NCI-H345 (cell line): ENCODE results near the gene ZNF865.

ENCODE experiments used
- DNase-seq: peaks from one replicate; lab custom pipeline; 2025; lab: John Stamatoyannopoulos, UW

The ZNF865 gene

DNA sequence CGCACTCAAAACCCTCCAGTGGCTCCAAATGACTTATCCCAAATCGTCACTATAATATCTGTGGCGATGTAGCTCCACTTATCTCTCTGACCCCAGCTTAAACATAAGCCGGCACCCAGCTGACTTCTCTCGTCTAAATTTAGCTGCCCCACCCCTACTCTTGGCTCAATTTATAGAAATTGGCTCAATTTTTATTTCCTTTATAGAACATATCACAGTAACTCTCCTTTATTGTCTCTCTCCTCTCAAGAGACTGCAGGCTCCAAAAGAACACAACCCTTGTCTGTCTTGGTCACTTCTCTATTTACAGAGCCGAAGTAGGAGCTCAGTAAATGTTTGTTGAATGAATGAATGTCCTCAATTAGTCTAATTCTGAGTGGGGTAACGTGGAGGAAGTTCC lies 18.1 kb downstream of the ZNF865 start:
- DNase-seq: no peak

DNA sequence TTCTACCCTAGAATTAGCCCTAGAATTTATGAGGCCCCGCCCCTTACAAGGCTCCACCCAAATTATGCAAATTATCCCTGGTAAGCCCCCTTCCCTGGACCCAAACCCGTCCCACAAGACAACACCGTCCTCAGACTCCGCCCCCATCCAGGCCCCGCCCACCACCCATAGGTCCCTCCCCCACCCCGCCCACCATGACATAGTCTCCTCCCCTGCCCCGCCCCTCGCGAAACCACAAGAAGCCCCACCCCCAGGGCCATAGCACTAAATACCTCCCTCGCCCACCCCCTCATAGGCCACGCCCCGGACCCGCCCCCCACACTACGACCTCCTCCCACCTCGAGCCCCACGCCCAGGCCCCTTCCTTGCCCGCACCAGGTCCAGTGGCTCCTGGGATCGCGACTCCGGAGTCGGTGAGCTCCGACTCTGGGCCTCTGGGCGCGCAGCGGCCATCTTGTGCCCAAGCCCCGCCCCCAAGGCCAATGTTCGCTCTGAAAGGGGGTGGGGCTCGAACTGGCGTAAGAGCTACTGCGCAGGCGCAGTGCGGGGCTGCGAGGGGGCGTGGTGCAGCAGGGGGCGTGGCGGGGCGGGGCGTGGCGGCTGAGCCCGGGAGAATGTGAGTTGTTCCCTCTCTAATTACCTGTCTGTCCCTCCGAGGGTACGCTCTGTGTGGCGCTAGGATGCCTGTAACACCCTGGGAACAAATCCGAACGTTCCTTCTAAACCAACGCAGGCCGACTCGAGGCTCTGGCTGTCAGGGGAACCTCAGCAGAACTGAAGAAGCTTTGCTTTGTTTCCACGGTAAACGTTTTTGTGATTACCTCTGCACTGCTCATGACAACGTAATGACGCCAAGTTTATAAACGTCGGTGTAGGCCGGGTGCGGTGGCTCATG lies 18.9 kb downstream of the ZNF865 start, which contains the start of gene ZNF784:
ZNF784 (minus strand) TSS at position 458 of the 895 bp plus-strand sequence; CDS start at position 453, 5 bp downstream.
- peak; percentile 88 for DNase-seq

DNA sequence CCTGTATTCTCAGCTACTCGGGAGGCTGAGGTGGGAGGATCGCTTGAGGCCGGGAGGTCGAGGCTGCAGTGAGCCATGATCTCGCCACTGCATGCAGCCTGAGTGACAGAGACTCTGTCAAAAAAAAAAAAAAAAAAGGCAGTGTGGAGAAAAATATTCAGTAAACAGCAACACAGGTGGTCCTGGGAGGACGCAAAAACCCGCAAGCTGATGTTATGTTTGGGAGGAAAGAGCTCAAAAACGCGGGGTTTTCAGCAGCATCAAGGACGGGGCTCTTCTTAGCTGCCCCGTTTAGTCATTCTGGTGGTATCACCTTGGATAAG lies 19.5 kb downstream of the ZNF865 start:
- DNase-seq: no peak

DNA sequence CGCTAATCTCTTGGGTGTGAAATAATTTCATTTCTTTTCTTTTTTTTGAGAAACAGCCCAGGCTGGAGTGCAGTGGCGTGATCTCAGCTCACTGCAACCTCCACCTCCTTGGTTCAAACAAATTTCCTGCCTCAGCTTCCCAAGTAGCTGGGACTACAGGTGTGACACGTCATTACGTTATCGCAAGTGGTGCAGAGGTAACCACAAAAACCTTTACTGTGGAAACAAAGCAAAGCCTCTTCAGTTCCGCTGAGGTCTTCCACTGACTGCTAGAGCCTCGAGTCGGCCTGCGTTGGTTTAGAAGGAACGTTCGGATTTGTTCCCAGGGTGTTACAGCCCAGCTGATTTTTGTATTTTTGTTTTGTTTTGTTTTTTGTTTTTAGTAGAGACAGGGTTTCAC lies 20.9 kb downstream of the ZNF865 start:
- DNase-seq: no peak

DNA sequence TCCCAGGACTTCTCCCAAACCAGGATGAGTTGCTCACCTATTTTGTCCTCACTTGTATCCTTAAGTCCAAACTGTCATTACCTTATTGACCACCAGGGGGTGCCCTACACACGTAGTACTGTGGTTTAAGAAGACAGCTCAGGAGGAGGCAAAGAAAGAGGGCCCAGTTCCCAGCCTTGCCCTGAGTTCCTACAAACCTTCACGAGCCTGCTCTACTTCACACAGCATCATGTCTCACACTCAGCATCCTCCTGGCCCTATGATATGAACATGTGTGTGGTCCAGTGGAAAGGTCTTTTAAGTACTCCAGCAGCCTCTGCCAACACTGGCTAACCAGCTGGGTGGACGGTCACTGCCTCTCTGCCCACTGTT lies 27.0 kb downstream of the ZNF865 start:
- peak; percentile 86 for DNase-seq

DNA sequence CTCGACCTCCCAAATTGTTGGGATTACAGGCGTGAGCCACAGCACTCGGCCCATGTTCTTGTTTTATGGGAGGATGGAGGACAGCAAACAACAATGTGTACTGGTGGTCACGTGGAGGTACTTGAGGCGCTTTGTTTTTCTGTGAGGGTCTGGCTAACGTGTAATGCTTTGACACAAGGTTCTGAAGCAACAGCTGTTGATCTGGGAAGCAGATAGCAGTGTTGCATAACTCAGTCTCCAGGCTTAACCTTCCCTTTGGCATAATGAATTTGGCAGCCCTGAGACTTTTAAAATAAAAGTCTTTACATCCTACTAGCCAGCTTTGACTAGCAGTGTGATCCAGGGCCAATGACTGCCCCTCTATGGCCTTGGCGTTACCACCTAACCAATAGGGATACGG lies 28.4 kb downstream of the ZNF865 start:
- DNase-seq: no peak

DNA sequence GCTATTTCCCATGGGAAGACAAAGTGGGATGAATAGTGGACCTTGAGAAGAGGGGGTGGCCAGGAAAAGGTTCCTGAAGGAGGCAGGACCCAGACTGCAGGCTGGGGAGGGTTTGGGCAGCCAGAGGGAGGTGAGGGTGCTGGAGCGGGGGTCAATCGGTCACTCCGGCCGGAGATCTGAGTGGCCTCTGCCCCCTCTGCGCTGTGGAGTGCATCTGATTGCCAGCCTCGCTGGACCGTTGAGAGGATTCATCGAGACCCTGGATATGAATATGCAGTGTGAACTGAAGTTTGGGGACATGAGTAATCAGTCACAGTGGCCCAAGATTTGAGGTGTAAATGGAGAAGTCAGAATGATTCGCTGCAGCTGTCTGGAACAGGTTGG lies 29.9 kb downstream of the ZNF865 start:
- no peak for DNase-seq

DNA sequence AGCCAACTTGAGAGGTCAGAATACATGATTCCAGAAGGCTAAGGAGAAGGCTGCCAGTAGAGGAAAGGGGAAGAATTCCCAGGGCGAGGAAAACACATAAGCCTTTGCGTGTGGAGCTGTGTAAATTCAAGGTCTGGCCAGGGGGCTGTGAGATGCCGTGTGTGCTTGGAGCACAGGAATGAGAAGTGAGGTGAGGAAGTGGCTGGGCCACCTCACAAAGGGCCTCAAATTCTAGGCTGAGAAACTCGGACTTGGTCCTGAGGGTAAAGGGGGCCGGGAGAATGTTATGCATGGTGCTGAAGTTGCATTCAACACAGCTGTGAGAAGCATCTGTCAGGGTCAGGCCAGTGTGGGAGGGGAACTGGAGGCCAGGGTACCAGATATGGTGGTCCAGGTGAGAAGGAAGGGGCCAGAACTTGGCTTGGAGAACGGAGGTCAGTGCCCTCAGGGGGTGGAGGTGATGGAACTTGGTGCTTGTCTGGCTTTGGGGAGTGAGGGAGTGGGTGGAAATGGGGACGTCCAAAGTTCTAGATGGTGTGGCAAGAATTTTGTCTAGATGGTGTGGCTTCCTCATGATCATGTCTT lies 30.5 kb downstream of the ZNF865 start:
- DNase-seq: no peak

DNA sequence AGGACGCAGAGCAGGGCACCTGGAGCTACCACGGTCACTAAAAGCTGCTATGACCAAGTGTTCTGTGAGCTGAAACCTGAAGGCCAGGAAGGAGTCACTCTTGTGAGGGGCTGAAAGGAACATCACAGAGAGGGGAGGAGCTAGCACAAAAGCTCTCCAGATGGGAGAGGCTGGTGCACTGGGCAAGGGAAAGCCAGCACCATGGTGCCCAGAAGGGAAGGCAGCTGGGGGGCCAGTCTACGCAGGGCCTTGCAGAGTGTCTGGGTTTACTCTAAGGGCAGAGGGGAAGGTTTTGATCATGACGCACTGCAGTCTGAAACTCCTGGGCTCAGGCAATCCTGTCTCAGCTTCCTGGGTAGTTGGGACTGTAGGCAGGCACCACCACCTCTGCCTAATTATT lies 31.3 kb downstream of the ZNF865 start:
- DNase-seq: no peak

DNA sequence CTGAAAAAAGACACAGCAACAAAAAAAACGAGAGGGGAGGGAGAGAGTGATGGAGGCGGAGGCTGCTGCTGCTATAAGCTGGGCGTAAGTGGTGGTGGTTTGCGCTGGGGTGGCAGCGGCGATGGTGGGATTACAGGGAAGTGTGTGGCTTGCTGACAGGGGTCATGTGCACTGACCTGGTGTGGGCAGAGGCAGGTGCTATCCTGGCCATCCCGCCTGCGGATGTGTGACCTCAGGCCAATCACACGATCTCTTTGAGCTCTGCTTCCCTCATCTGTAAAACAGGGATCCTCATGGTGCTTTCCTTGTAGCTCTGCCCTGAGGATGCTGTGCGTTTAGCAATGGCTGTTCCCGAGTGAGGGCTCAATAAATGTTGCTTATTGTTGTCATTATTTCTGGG lies 32.1 kb downstream of the ZNF865 start:
- DNase-seq: no peak

DNA sequence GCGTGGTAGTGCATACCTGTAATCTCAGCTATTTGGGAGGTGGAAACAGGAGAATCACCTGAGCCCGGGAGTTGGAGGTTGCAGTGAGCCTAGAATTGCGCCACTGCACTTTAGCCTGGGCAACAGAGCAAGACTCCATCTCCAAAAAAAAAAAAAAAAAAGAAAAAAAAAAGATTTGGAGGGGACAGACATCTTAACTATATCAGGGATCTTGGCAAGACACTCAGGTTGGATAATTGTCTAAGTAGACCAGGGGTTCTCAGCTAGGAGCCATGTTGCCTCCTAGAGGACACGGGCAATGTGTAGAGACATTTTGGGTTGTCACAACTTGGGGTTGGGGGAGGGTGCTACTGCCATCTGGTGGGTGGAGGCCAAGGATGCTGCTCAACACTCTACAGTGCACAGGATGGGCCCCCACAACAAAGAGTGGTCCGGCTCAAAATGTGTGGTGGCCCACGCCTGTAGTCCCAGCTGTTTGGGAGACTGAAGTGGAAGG lies 33.5 kb downstream of the ZNF865 start:
- peak; percentile 32 for DNase-seq

DNA sequence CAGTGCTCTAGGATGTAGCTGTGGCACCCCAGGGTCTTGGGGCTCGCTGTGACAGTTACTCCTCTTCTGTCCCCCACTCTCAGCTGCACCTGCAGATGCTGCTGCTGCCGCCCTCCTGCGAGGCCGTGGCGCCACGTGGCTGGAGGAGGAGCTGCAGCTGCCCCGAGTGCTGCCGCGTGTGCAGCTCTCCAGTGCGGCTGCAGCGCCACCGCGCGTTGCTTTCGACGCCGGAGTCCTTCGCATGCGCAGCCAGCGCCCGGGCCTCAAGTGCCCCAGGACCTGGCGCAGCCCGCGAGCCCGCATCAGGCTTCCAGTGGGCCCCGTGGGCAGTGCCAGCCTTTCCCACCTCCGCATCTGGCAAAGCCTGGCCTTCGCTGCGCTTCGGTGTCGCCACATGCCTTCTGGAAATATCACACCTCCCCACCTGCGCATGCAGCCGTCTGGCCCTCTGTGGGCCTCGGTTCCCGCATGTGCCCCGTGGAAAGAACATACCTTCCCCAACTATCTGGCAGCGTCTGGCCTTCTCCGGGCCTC lies 34.7 kb downstream of the ZNF865 start:
- peak; percentile 72 for DNase-seq

DNA sequence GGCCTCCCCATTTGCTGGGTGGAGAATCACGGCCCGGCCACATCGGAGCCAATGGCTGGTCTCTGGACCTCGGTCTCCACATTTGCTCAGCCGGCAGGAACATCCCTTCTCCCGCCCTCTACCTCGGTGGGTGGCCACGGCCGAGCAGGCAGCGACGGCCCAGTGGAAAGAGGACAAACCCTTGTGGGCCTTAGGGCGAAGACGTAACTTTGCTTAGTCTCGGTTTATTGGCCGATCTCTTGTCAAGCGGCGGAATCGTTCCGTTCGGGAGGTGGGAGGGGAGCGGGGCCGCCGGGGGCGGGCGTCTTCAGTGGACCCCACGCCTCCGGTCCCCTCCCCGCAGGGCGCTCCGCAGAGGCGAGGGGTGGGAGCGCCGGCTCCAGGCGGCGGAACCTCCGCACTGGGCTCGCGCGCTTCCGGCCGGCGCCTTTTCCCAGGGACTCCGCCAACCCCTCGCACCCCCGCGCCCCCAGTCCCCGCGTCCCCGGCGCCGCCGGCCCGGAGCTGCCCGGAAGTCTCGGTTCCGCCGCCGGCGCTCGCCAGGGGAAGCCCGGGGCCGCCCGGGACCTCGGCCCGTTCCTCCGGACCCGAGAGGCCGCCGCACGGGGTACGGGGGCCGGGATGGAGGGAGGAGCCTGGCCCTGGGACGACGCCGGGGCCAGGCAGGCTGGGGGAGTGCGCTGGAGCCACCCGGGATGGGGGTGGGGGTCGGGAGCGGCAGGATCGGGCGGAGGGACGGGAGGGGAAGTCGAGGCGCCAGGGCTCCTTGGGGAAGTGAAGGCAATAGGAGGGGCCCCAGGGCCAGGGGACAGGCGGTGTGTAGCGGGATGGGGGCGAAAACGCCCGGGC lies 35.4 kb downstream of the ZNF865 start, which contains the start of gene ZNF580:
ZNF580 (plus strand) TSS at position 426 of the 849 bp plus-strand sequence. CDS start 1,507 bp downstream, outside the sequence.
- peak; percentile 63 for DNase-seq

DNA sequence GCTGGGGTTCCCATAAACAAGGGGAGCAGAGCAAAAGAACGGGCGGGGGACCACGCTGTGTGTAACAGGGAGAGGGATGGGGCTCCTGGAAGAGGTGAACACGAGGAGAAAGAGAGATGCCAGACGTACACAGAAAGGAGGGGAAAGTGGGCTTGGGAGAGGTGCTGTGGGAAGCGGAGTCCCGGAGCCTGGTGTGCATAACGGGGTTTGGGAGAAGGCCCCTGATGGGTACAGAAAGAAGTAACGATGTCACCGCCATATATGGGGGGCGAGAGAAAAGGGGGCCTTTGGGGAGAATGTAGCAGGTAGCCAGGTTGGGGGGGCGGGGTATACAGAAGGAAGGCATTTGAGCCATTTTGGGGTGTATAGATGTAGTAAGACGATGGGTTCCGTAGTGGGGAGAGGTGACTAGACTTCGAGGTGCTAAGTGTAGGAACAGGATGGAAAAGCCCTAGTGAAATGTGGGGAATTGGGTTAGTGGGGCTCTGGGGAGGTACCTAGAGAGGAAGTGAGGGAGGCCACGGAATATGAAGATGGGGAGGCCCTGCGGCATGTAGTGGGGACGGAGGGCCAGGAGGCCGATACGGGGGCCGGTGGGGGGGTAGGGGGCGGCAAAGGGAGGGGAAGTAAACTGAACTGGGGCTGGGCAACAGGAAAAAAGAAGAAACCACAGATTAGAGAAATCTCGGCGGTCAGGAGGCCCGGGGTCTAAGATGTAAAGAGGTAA lies 36.1 kb downstream of the ZNF865 start:
- DNase-seq: peak; percentile 16

DNA sequence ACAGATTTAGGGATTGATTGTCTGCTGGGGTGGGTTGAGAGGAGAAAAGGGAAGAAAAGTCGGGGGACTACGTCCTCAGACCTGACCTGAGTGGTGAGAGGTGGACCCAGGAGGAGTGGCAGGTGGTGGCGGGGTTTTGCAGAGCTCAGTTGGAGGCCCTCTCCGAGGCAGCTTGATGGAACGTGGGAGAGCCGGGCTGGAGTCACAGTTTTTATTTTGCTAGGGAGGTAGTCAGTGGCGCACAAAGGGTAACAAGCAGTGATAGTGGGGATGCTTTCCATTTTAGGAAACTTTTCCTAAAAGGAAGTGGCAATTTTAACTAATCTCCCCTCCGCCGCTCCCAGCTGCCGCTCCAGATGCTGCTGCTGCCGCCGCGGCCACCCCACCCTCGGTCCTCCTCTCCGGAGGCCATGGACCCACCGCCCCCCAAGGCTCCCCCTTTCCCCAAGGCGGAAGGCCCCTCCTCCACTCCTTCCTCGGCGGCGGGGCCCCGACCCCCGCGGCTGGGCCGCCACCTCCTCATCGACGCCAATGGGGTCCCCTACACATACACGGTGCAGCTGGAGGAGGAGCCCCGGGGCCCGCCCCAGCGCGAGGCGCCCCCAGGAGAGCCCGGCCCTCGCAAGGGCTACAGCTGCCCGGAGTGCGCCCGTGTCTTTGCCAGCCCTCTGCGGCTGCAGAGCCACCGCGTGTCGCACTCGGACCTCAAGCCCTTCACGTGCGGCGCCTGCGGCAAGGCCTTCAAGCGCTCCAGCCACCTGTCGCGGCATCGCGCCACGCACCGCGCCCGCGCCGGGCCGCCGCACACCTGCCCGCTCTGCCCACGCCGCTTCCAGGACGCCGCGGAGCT lies 36.9 kb downstream of the ZNF865 start:
- peak; percentile 24 for DNase-seq

DNA sequence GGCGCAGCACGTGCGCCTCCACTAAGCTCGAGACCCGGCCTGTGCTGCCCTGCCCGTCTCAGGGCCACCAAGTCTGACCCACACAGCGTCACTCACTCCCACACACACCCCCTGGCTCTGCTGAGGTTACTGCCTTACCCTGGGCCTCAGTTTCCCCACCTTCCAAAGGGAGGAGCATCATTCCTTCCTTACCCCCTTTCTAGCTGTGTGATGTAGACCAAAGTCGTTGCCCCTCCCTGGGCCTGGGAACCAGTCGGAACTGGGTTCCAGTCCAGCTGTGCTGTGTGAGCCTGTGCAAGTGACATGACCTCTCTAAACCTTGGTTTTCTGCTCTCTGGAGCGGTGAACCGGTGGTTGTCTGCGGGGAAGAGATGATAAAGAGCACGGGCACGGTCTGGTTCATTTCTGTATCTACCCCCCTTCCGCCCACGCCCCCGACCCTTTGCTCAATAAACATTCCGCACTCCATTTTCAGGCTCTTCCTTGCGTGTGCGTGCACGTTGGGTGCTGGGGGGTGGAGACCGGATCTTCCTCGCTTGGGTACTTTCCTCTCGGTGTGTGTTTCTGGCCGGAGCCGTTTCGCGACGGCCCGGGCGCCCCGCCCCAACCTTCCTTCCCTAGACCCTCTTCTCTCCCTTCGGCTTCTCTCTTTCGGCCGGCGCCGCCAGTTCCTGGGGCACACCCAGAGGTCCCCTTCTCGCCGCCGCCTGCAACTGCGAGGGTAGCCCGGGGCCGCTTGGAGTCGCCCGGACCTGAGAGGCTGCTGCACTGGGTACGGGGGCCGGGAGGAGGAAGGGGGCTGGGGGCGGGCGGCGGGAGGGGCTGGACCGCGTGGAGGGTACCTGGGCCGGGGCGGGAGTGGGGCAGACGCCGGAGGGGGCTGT lies 37.8 kb downstream of the ZNF865 start, which contains the start of gene ZNF581:
ZNF581 (plus strand) TSS at position 647 of the 884 bp plus-strand sequence. CDS start 923 bp downstream, outside the sequence.
- DNase-seq: peak; percentile 64

DNA sequence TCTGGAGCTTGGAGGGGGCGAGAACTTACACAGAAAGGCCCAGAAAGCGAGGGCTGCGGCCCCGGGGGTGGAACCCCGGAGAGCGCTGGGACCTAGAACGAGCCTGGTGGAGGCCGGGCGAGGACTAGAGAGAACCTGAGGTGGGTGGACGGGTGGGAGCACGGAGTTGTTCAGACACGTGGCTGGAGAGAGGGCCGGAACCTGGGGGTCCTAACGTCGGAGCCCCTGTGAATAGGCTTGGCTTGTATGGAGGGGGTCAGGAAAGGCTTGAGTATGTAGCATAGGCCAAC lies 38.4 kb downstream of the ZNF865 start:
- no peak for DNase-seq

DNA sequence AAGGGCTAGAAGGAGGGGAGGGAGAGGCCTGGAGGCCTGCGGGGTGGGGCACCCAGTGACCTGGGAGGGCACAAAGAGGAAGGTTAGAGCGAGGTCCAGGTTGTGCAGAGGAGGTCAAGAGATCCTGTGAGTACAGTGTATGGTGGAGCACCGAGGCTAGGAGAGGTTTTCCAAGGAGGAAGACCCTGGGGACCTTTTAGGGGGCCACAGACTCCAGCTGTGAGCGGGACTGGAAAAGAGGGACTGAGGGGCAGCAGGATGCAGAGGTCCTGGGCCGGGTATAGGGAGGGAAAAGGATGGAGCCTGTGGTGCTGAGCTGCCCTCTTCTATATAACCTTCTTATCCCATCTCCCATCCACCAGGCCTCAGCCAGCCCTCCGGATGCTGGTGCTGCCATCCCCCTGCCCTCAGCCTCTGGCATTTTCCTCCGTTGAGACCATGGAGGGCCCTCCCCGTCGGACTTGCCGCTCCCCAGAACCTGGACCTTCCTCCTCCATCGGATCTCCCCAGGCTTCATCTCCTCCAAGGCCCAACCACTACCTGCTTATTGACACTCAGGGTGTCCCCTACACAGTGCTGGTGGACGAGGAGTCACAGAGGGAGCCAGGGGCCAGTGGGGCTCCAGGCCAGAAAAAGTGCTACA lies 38.9 kb downstream of the ZNF865 start:
- no peak for DNase-seq
